GM19395 (cell line): ENCODE measurements around the gene SHC1.
A peak's percentile ranks its signal among the peaks of the same experiment; 100 is the strongest.

Experiments
- ATAC-seq: cut with Tn5 transposase; IDR thresholded peaks from one replicate; pipeline ENCODE4 v1.9.1; 2021; ENCODE audit warnings: mild to moderate bottlenecking, moderate library complexity; ENCODE audit not compliant: unreplicated experiment

SHC1 gene

DNA sequence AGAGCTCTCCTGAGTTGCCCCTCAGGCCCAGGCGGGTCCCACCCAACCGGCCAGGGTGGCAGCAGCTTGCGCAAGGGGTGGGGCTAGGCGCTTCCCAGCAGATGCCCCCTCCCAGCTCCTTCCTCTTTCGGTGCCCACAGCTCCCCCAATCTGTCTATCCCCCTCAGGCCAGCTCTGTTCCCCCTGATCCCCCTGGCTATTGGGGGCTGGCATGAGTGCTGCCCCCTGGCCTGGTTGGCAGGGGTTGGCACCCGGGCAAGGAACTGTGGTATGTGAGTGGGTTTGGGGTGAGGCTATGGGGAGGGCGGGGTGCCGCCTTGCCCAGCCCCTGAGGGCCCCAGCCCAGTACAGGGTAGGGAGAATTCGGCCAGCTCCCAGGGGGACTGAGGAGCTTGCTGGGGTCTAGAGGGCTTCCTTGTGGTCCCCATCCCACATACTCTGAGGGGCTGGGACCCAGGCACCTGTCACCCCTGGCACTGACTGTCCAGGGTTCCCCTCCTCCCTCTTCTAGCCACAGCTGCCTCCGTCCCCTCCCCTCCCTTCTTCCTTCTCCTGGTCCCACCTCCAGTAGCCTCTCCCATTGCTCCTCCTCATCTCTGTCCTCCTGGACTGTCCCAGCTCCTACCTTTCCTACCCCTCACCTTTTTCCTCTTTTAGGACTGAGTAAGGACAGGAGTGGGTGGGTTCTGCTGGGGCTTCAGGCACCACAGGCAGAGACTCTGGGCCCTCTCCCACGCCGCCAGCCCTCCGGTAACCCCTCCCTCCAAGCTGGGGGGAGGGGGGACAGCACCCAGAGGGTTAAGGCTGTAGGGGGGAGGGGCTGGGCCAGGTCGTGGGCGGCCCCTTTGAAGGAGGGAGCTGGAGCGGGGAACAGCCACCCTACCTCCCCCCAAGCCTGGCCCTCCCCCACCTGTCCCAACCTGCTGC lies 37.7 kb upstream of the SHC1 start:
- no peak for ATAC-seq

DNA sequence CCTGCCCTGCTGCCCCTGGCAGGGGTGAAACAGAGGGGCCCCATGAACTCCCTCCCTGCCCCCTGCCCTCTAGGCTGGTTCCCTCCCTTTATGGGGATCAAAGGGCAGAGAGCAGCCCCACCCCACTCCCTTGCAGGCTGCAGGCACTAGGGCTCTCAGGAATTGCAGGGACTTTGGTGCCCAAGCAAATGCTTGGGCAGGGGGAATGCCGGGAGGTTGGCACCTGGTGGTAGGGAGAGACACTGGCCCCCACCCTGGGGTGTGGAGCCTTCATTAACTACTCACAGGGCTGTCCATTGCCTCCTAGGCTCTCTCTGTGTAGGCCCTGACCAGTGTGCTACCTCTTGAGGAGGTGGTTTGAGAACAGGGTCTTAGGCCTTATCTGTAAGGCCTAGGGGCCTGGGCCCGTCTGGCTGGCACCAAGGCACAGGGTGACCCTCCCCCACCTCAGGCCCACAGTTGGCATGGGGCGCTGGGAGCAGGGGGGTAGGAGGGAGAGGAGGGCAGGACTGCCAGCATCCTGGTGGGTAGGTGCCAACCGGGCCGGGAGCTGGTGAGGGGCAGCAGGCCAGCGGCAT lies 36.8 kb upstream of the SHC1 start:
- no peak for ATAC-seq

DNA sequence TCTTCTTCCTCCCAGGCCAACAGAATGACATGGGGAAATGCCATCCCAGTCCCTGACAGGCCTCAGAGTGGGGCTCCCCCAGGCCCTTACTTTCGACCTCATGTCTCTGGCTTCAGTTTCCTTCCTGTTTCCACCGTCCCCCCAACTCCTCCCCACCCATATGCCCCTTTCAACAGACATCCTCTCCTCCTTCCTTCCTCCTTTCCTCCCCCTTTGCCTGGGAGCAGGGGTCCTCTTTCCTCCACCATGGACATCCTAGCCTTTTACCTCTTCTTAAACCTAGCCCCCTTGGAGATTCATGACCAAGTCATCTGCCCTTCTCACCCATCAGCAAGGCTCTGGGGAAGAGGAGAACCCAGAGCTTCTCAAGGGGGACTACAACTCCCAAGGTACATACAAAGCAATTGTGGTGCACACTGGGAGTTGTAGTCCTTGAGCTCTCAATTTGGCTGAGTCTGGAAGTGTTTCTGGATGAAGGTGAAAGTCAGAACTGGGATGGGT lies 36.1 kb upstream of the SHC1 start:
- ATAC-seq = no peak

DNA sequence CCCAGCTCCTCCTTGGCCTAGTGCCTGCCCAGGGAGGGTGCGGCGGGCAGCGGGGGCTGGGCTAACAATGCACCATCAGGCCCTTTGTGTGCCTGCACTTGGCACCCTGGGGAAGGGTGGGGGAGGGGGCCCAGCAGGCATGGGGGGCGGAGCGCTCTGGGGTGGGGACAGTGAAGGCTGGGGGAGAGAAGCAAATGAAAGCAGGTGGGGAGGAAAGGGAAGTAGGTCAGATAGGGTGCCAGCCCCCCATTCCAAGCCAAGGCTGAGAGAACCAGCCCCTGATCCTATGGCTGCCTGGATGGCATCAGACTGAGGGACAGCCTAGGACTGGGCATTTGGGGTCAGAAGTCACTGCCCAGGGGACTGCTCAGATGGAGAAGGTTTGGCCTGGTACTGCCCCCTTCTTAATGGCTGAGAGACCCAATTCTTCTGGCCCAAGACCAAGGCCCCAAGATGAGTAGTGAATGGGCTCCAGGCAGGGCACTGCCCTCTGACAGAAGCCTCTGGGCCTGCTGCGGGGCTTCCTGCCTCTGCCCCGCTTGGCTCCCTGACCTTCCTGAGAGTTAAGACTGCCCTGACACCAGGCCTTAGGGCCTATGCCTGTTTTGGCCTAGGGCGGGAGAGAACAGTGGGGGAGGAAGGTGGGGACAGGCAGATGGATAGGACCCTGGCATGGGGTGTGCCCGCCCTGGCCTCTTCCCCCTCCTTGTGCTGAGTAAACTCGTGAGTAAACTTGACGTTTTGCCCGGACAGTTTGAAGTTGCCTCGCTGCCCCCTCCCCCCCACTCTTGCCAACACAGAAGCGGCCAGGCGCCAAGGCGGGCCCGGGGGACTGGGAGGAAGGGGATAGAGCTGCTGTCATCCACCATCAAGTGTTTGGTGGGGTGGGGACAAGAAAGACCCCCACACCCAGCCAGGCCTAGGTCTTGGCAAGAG lies 34.8 kb upstream of the SHC1 start:
- ATAC-seq = no peak

DNA sequence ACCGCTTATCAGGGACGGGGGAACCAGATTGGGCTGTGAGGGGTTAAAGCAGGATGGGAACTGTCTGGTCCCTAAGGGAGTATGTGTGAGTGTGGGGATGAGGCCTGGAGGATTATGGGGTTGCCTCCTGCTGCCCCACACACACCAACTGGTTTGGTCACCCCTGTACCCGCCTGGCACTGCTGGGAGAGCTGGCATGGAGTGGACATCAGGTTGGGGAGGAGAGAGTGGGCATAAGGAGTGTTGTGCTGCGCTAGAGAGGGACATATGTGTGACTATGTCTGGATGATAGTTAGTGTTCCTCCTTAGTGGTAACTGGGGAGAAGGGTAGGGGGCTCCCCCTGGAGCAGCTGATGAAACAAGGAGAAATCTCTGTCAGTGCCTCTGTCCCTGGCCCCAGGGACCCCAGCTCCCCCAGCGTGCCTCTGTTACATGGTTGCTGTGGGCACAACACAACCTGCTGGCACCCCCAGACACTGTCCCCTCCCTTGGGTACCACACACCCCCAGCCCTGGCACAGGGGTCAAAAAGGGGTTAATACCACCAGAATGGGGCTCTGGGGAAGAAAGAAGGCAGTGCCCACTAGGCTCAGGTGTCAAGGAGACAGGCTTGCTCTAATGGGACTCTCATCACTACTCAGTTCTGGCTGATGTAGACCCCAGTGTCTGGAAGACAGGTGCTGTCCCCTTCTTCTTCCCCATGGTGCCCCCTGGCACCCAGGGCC lies 34.0 kb upstream of the SHC1 start:
- no peak for ATAC-seq

DNA sequence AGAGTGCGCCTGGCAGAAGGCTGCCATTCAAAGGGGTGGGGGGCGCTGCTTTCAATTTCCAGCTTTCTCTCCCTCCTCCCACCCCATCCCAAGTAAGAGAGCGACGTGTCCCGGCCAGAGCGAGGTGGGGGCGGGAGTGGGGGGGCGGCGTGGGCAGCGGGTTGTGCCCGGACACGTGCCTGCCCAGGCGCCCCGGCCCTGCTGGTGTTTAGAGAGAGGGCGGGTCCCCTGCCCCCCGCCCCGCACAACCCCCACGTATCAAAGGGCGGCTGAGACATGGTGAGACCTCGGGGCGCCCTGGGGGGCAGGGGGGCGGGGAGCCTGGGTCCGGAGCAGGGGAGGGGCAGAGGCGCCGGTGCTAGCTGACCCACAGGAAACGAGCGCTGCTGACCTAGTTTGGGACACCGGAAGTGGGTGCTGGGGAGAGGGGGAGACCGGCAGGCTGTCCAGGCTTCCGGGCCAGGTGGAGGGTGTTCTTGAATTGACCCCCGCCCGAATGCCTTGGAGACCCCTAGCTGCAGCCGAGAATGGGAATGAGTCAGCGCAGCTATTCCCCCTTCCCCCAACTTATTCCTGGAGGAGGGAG lies 33.3 kb upstream of the SHC1 start:
- ATAC-seq = no peak

DNA sequence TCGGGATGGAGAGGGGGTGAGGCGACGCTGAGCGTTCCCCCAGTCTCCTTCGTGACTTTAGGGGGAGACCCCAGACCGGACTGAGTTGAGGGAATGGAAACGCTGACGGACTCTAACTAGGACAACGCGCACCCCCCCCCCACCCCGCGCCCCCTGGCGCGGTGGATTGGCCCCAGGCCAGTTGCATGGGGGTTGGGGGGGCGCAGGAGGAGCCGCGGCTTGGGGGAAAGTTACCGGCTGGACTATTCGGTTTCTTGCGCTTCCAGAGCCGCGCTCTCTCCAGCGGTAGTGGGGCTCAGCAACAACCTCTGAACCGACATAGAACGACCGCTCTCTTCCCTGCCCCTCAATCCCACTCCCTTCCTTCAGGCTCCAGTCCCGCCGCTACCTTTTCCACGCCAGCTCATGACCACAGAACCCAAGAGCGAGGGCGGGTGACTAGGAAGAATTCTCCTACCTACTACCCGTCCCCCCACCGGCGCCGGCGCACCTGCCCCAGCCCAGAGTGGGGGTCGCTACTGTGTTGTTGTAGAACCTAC lies 32.7 kb upstream of the SHC1 start:
- ATAC-seq = no peak

DNA sequence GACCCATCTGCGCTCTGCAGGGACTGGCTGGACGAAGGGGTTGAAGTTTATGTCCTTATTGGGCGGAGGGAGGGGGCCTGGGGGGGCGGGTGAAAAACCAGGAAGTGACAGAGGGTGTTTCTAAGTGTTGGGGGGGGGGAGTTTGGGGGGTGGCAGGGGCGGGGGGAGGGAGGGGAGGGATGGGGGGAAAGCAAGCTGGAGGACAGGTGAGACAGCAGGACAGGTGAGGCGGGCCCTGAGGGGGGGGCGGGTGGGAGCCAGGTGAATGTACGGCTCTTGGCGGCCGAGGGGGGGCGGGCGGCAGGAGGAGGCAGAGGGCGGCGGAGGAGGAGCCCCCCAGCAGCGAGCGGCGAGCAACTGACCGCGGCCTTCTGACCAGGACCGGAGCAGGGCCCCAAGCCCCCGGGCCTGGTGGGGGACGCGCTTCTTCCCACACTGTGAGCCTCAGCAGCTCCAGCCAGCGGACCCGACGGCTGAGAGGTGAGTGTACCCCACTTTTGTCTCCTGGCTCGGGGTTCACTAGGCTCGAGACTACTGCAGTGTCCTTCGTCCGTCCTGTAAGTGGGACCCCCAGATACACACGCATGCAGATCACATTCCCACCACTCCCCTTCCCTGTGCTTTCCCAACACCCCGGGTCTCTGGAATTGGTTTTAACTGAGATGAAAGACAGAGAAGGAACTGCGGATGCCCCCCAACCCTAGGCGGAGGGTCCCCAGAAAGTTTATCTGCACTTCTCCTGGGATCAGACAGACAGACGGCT lies 32.1 kb upstream of the SHC1 start, which contains the start of gene ZBTB7B:
Gene ZBTB7B (plus strand): TSS at position 339 of the 763 bp plus-strand sequence. CDS start 11,859 bp downstream, outside the sequence.
- no peak for ATAC-seq

DNA sequence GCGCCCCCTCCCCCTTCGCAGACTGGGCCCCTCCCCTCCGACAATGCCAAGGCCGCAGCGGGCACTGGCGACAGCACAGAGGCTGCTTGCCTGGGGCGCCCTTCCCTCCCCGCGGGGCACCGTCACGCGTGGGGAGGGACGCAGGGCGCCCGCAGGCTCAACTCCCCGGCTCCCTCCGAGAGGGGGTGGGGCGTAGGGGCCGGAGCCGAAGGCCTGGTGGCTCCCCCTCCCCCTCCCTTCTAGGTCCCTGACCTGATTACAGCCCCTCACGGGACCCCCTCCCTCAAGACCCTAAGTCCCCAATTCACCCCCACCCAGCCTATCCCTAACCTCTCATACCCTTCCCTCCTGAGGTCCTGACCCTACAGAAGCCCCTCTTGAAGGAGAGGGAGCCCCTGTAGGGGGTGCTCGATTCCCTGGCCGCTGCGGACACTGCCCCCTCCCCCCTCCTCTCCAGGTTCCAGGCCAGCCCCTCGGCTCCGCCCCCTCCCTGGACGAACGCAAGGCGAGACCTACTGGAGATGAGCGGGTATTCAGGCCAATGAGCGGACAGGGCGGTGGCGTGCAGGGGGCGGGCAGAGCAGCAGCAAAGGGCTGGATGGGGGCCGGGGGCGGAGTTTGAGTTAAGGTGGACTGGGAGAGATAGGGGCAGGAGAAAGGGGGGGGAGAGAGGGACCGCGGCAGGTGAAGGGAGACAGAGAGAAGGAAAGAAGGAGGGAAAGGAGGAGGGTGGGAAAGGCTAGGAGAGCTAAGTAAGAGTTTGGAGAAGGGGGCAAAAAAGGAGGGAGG lies 31.3 kb upstream of the SHC1 start:
- ATAC-seq = peak; percentile 42

DNA sequence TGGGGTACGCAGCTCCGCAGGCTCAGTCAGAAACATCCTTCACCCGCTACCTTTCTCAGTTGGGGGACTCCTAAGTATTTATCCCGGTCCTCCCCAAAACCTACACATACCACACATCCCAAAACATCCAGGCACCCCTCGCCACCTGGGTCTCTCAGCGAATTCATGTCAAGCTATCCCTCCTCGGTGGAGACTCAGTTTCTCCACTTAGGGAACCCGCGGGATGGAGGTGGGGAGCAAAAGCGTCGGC lies 30.8 kb upstream of the SHC1 start:
- ATAC-seq = no peak

DNA sequence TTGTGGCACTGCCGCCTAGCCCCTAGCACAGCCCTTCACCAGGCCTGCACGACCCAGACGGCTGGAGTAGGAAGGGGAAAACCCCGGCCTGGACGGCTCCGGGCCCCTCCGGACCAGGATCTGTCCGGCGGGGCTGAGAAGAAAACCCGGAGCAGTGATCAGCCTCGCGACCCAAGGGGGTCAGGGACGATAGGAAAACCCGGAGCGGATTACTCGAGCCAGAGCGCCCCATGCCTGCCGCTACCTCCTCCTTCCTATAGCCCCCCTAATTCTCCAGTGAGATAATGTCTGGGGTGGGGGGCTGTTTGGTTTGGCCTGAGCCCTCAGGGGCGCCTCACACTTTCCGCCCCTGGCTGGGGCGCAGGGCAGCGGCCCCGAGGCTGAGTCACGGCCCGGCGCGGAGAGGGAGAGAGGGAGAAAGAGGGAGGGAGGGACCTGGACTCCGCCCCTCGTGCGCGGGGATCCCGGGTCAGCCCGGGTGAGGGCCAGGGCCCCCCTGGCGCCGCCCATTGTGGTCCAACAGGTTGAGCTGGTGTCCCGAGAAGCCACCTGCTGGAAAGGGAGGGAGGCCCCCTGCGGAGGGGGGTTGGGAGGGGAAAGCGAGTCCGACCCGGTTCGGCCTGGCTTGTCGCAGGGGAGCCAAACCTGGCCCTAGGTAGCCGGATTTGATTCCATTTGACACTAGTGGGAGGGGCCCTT lies 30.3 kb upstream of the SHC1 start:
- ATAC-seq = peak; percentile 46

DNA sequence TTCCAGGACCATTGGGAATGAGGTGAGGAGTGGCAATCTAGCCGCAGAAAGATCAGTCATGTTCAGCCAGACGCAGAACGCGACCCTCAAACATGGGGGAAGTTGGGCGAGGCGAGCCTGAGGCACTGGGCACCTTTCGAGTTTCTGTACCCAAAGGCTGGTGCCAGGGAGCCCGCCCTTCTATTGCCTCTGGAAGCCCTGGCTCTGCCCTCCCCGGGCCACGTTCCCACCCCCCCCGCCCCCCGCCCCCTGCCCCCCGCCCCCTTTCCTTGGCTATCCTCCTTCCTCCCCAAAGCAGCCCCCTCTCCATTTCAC lies 29.8 kb upstream of the SHC1 start:
- ATAC-seq = no peak

DNA sequence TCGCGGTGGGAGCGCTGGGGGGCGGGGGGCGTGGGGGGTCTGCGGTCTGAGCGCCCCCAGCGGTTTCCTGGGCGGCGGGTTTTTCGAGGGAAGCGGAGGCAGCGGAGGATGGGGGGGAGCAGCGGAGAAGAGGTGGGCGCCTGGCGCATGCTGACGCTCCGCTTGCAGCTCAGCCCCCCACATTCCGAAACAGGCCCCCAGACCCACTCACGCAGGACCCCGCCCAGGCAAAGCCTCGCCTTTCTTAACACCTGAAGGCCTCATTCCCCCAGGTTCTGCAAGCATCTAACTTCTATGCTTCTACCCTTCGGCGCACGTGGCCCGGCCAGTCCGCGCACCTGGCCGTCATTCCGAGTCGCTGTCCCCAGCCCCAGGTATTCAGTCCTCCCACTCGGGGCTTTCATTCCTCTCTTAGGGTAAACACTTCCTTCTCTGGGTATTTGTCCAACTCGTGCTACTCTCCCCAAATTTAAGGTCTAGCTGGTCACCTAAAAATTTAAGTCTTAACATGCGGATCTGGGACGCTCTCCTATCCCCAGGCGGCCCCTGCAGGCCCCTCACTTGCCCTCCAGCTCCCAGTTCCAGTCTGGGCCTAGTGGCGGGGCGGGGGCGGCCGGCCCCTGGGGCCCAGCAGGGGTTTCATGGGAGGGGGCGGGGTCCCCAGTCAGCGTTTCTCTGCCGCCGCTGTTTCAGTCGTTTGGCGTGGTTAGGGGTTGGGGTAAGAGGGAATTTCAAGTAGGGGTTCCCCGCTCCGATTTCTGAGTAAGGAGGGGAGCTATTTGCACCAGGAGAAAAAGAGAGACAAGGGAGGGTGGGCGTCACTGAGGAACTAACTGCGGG lies 29.2 kb upstream of the SHC1 start:
- ATAC-seq = no peak

DNA sequence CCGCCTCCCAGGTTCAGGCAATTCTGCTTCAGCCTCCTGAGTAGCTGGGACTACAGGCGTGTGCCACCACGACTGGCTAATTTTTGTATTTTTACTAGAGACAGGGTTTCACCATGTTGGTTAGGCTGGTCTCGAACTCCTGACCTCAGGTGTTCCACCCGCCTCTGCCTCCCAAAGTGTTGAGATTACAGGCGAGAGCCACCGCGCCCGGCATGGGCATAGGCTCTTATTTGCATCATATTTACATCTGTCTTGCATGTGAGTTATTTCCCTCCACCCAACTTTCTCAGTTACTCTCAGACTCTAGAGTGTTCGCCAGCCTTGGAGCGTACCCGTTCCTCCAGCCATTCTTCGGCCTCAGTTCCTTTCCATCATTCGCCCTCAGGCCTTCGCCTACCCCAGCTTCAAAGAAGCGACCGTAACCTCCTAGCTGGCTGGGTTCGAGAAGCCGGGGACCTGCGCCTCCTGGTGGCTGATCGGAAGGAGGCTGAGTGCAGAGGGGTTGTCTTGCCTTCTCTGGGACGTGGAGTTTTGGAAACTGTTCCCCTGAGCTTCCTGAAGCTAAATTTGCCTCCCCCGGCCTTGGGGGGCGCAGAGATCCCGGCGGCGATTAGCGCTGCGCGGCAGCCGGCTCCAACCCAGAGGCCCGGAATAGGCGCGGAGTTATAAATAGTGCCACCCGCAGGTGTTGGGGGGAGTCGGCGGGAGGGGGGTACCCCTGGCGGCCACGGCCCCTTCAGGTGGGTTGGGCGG lies 28.4 kb upstream of the SHC1 start:
- ATAC-seq = no peak

DNA sequence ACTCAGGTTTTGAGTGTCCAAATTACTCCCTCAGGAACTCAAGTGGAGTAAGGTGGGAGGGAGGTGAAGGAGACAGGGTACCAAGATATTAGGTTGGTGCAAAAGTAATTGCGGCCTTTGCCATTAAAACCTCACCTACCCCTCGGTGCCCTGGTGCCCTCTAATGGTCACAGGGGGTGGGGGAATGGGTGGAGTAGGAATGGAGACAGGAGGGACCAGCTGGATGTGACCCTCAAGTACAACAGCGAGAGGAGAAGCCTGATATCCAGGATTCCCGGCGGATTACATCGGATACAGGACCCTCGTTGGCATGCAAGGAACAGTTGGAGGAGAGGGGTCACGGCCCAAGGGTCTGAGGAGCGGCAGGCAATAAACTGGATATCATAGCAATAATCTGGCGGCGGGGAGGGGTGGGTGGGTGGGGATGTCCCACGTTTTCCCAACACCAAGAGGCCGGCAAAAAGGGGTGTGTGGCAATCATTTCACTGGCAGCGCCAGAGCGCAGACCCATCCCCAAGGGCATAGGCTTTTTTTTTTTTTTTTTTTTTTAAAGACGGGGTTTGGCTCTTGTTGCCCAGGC lies 27.7 kb upstream of the SHC1 start:
- no peak for ATAC-seq
